Measurements from ENCODE around the gene GPR37L1. TPM values are rescaled to one million over a fixed set of nuclear protein-coding genes. Genes with fewer than 3 reads are reported as not detected.
"Not testable (repeated sequence)": the region's sequence is repeated elsewhere in the genome, so short reads cannot be mapped to it uniquely, and the experiment has no call there.

Gene GPR37L1
- total RNA-seq, 1 donor from 2014 or later: 0.24 TPM

GRCh38 chr1:202171292-202172014, 48.7 kb downstream of the GPR37L1 start:
- Mint-ChIP-seq H3K27ac (no peak overlapping the region), H3K4me3 (no peak overlapping the region), H3K9me3 (no peaks in the 10 kb centered on the region), H3K4me1 (ENCODE audit: unreplicated experiment) (peaks cover 10% of the 10 kb centered on the region), H3K27me3 (no peaks in the 10 kb centered on the region), H3K36me3 (no peaks in the 10 kb centered on the region)
- no peak for DNase-seq (ENCODE audit: extremely low spot score, unreplicated experiment)
- no peak for TF ChIP-seq CTCF (conservative IDR thresholded peaks at IDR 0.05)

GRCh38 chr1:202172015-202172355, 49.3 kb downstream of the GPR37L1 start:
- H3K4me3 Mint-ChIP-seq: no peak overlapping the region

GRCh38 chr1:202173993-202174392, 51.3 kb downstream of the GPR37L1 start:
- Mint-ChIP-seq H3K27ac (no peak overlapping the region), H3K4me1 (ENCODE audit: unreplicated experiment) (no peaks in the 10 kb centered on the region), H3K4me3 (no peak overlapping the region), H3K36me3 (no peaks in the 10 kb centered on the region), H3K9me3 (no peaks in the 10 kb centered on the region), H3K27me3 (peaks cover under 1% of the 10 kb centered on the region)
- TF ChIP-seq CTCF (conservative IDR thresholded peaks at IDR 0.05): no peak
- DNase-seq (ENCODE audit: extremely low spot score, unreplicated experiment): no peak

More at GRCh38 chr1:202172015-202172355, 49.3 kb downstream of the GPR37L1 start:
- no peaks in the 10 kb centered on the region for H3K9me3 Mint-ChIP-seq
- H3K27ac Mint-ChIP-seq: no peak overlapping the region
- peak; percentile 20 for TF ChIP-seq CTCF (conservative IDR thresholded peaks at IDR 0.05)
- no peaks in the 10 kb centered on the region for H3K36me3 Mint-ChIP-seq
- H3K27me3 Mint-ChIP-seq: no peaks in the 10 kb centered on the region
- H3K4me1 Mint-ChIP-seq (ENCODE audit: unreplicated experiment): peaks cover 6% of the 10 kb centered on the region
- no peak for DNase-seq (ENCODE audit: extremely low spot score, unreplicated experiment)

GRCh38 chr1:202176949-202177927, 54.5 kb downstream of the GPR37L1 start:
- H3K9me3 Mint-ChIP-seq: no peaks in the 10 kb centered on the region
- no peak for TF ChIP-seq CTCF (conservative IDR thresholded peaks at IDR 0.05)
- H3K27me3 Mint-ChIP-seq: peaks cover 10% of the 10 kb centered on the region
- no peak overlapping the region for H3K4me3 Mint-ChIP-seq
- H3K27ac Mint-ChIP-seq: no peak overlapping the region
- H3K36me3 Mint-ChIP-seq: no peaks in the 10 kb centered on the region
- DNase-seq (ENCODE audit: extremely low spot score, unreplicated experiment): no peak
- H3K4me1 Mint-ChIP-seq (ENCODE audit: unreplicated experiment): no peaks in the 10 kb centered on the region

- no peak for TF ChIP-seq CTCF (conservative IDR thresholded peaks at IDR 0.05)
- Mint-ChIP-seq H3K4me3 (no peak overlapping the region), H3K4me1 (ENCODE audit: unreplicated experiment) (peaks cover 5% of the 10 kb centered on the region), H3K36me3 (no peaks in the 10 kb centered on the region), H3K9me3 (no peaks in the 10 kb centered on the region), H3K27ac (no peak overlapping the region), H3K27me3 (peaks cover 24% of the 10 kb centered on the region)
- DNase-seq (ENCODE audit: extremely low spot score, unreplicated experiment): no peak
Observed at GRCh38 chr1:202179828-202180750, 57.4 kb downstream of the GPR37L1 start.

- H3K27me3 Mint-ChIP-seq: peaks cover 24% of the 10 kb centered on the region
- not testable (repeated sequence) for H3K36me3 Mint-ChIP-seq; H3K27ac Mint-ChIP-seq; H3K4me3 Mint-ChIP-seq; H3K4me1 Mint-ChIP-seq (ENCODE audit: unreplicated experiment); DNase-seq (ENCODE audit: extremely low spot score, unreplicated experiment); H3K9me3 Mint-ChIP-seq
Observed at GRCh38 chr1:202180751-202181139, 58.0 kb downstream of the GPR37L1 start.

Data from type B pancreatic cell (in vitro differentiated cells).